Mucosa of rectum (tissue), 2 donors: ENCODE data around the gene BOLA2.
"Not testable (repeated sequence)": the region's sequence is repeated elsewhere in the genome, so short reads cannot be mapped to it uniquely, and the experiment has no call there.

Experiments
- H3K27ac ChIP-seq, 2 donors: one replicate each; pipeline ENCODE4 v1.7.0; 2013; ENCODE audit warnings: inconsistent platforms in 2 of 2, low read depth in 2 of 2, low read length in 2 of 2
- H3K27me3 ChIP-seq, 2 donors: one replicate each; pipeline ENCODE4 v1.7.0; 2013; ENCODE audit warnings: low read length in 2 of 2; ENCODE audit not compliant: control insufficient read depth in 2 of 2, insufficient read depth in 2 of 2
- H3K36me3 ChIP-seq, 2 donors: one replicate each; pipeline ENCODE4 v1.7.0; 2013; ENCODE audit warnings: low read length in 2 of 2; ENCODE audit not compliant: control insufficient read depth in 2 of 2, insufficient read depth in 2 of 2
- H3K4me1 ChIP-seq, 2 donors: one replicate each; pipeline ENCODE4 v1.7.0; 2013; ENCODE audit warnings: low read length in 2 of 2, mild to moderate bottlenecking in 1 of 2; ENCODE audit not compliant: control insufficient read depth in 2 of 2, insufficient read depth in 2 of 2
- H3K4me3 ChIP-seq, 2 donors: one replicate each; pipeline ENCODE4 v1.7.0; 2013; ENCODE audit warnings: low read length in 2 of 2
- H3K9ac ChIP-seq, 2 donors: one replicate each; pipeline ENCODE4 v1.7.0; 2013; ENCODE audit warnings: low read length in 2 of 2, low read depth in 1 of 2, mild to moderate bottlenecking in 1 of 2
- H3K9me3 ChIP-seq, 2 donors: one replicate each; pipeline ENCODE4 v1.7.0; 2013; ENCODE audit warnings: low read length in 2 of 2; ENCODE audit not compliant: control insufficient read depth in 2 of 2
- donor health status: healthy.
- donor health status: Normal muscosa, but diverticular disease.

Gene BOLA2

GRCh38 chr16:29454828-29455227 is 677 bp upstream of the BOLA2 start:
- not testable (repeated sequence) for H3K27me3 ChIP-seq, H3K9ac ChIP-seq, H3K4me1 ChIP-seq, H3K36me3 ChIP-seq, H3K27ac ChIP-seq, H3K9me3 ChIP-seq, H3K4me3 ChIP-seq

- H3K9ac ChIP-seq, H3K27me3 ChIP-seq, H3K36me3 ChIP-seq, H3K4me3 ChIP-seq, H3K4me1 ChIP-seq, H3K27ac ChIP-seq, H3K9me3 ChIP-seq: not testable (repeated sequence)
These were observed 397 bp downstream of the BOLA2 start for GRCh38 chr16:29453754-29454153.

- H3K27ac ChIP-seq, H3K9me3 ChIP-seq, H3K27me3 ChIP-seq, H3K9ac ChIP-seq, H3K4me3 ChIP-seq, H3K36me3 ChIP-seq, H3K4me1 ChIP-seq: not testable (repeated sequence)
These were observed 28.8 kb downstream of the BOLA2 start for GRCh38 chr16:29425390-29425789.

GRCh38 chr16:29423587-29423986 is 30.6 kb downstream of the BOLA2 start:
- not testable (repeated sequence) for H3K27me3 ChIP-seq, H3K4me1 ChIP-seq, H3K27ac ChIP-seq, H3K9me3 ChIP-seq, H3K36me3 ChIP-seq, H3K4me3 ChIP-seq, H3K9ac ChIP-seq

DNA sequence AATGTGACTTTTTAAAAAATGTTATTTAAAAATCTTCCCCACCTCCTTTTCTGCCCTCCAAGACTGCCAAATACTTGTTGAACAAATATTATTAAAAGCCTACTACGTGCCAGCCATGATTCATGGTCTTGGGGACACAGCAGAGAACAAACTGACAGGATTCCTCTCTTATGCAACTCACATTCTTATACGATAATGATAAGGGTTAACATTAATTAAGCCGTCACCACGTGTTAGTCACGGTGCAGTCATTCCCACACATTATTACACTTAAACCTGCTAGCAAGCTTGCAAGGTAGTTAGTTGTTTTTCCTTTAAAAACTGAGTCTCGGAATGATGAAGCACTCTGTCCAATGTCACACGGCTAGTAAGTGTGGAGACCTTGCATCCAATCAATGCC is 48.9 kb downstream of the BOLA2 start:
- not testable (repeated sequence) for H3K9ac ChIP-seq, H3K9me3 ChIP-seq, H3K4me1 ChIP-seq, H3K27me3 ChIP-seq, H3K4me3 ChIP-seq, H3K36me3 ChIP-seq, H3K27ac ChIP-seq
